Upper lobe of left lung (tissue), 4 donors: ENCODE data around the gene IFT43.

Source experiments
- CTCF ChIP-seq, 6 experiments: fragments of 450-650 bp in 4 of 6; fragments of 200-600 bp in 2 of 6; sonication (generic) in 2 of 6; IDR thresholded peaks; one replicate each; pipeline ENCODE4 v1.5.1; 2016 to 2019; ENCODE audit warnings: antibody characterized with exemption in 6 of 6
- EP300 ChIP-seq, 4 donors: sonication (generic); formaldehyde crosslinking; IDR thresholded peaks; one replicate each; pipeline ENCODE4 v1.5.1; 2017; ENCODE audit warnings: antibody characterized with exemption in 4 of 4, control low read depth in 2 of 4
- POLR2A ChIP-seq, 4 donors: fragments of 450-650 bp; IDR thresholded peaks; one replicate each; pipeline ENCODE4 v1.5.1; 2016 to 2017; ENCODE audit warnings: antibody characterized with exemption in 4 of 4, mild to moderate bottlenecking in 2 of 4
- POLR2AphosphoS5 ChIP-seq, 2 donors: sonication (generic); formaldehyde crosslinking; IDR thresholded peaks; one replicate each; pipeline ENCODE4 v1.5.1; 2017; ENCODE audit warnings: antibody characterized with exemption in 2 of 2

GRCh38 chr14:76006253-76006652 is 20.7 kb downstream of the IFT43 start:
- TF ChIP-seq POLR2A (IDR thresholded peaks at IDR 0.05) (no peak), CTCF (IDR thresholded peaks at IDR 0.05) (no peak), POLR2AphosphoS5 (IDR thresholded peaks at IDR 0.05) (no peak), EP300 (IDR thresholded peaks at IDR 0.05) (no peak)
